ENCODE data around the gene RRAGA.
"Not testable (repeated sequence)": the region's sequence is repeated elsewhere in the genome, so short reads cannot be mapped to it uniquely, and the experiment has no call there.

The RRAGA gene

DNA sequence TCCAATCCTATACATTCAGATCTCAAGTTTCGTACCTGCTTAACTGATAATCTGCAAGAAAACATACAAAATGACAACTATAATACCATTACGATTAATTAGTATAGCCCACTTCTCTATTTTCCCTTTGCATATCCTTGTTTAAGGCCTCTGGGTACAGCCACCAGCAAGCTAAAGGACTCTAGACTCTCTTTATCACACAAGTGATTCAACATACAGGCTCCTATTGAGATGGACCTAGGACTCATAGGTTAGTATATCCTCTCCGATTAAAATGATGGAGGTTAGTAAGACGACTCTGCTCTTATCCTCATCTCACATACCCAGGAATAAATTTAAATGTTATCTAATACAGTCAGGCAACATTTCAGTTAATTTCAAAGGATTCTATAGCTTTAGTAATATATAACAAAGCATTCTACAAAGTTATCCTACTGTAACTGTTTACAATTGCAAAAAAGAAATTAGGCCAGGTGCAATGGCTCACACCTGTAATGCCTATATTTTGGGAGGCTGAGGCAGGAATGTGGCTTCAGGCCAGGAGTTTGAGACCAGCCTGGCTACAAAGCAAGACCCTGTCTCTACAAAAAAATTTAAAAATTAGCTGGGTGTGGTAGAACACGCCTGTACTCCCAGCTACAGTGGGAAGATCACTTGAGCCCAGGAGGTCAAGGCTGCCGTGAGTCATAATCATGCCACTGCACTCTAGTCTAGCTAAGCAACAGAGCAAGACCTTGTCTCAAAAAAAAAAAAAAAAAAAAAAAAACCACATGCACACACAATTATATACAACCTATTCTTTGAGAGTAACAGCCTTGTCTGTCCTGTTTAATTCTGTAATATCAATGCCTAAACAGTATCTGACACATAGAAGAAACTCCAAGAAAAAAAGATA, 38.1 kb downstream of the RRAGA start:
- no peak for DNase-seq (ENCODE audit: low spot score)

DNA sequence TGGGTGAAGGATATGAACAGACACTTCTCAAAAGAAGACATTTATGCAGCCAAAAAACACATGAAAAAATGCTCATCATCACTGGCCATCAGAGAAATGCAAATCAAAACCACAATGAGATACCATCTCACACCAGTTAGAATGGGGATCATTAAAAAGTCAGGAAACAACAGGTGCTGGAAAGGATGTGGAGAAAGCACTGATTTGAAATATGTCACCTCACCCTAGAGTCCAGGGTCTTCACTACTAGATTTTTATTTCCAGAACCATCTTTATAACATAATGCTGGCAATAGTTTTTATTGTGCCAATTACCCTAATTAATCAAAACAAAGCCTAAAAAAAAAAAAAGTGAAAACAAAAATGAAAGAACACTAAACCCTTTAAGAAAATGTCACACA, 48.2 kb downstream of the RRAGA start:
- DNase-seq (ENCODE audit: low spot score): not testable (repeated sequence)
